CD8-positive, alpha-beta memory T cell (primary cell): ENCODE measurements around the gene PIGV. TPM values are rescaled to one million over a fixed set of nuclear protein-coding genes. Genes with fewer than 3 reads are reported as not detected.
"Not testable (repeated sequence)": the region's sequence is repeated elsewhere in the genome, so short reads cannot be mapped to it uniquely, and the experiment has no call there.

Source experiments
- CTCF ChIA-PET: fragments of 350-600 bp; sonication (Branson Sonifier 250); formaldehyde crosslinking; loops from one replicate; lab custom pipeline; 2021; ENCODE audit warnings: antibody characterized with exemption; lab: Charles Lee
- POLR2A ChIA-PET: fragments of 350-600 bp; sonication (Branson Sonifier 250); formaldehyde crosslinking; loops from one replicate; lab custom pipeline; 2021; ENCODE audit warnings: antibody characterized with exemption; lab: Charles Lee
- DNase-seq, 5 donors: peaks; one replicate each; pipeline versions ENCODE4 v3.0.0 to v3.0.0-alpha.2; 2020 to 2022; ENCODE audit warnings: mixed read lengths in 1 of 5
- H3K27ac ChIP-seq: one replicate; pipeline ENCODE4 v1.7.0; 2013; ENCODE audit warnings: low read depth, mild to moderate bottlenecking, low read length, moderate library complexity
- H3K27me3 ChIP-seq: 2 replicates; pipeline ENCODE4 v1.7.0; 2013; ENCODE audit warnings: low read length, mild to moderate bottlenecking; ENCODE audit not compliant: insufficient read depth, poor library complexity, severe bottlenecking
- H3K36me3 ChIP-seq: 2 replicates; pipeline ENCODE4 v1.7.0; 2013; ENCODE audit warnings: mild to moderate bottlenecking, low read length, moderate library complexity; ENCODE audit not compliant: insufficient read depth
- H3K4me1 ChIP-seq: 2 replicates; pipeline ENCODE4 v1.7.0; 2013; ENCODE audit warnings: mild to moderate bottlenecking, low read length, moderate library complexity; ENCODE audit not compliant: insufficient read depth
- H3K4me3 ChIP-seq: 2 replicates; pipeline ENCODE4 v1.7.0; 2013; ENCODE audit warnings: mild to moderate bottlenecking, low read length
- H3K9me3 ChIP-seq: 2 replicates; pipeline ENCODE4 v1.7.0; 2013; ENCODE audit warnings: mild to moderate bottlenecking, low read length
- H3K27ac Mint-ChIP-seq, 8 donors: one replicate each; pipeline ENCODE4 v1.8.0; 2020 to 2021; ENCODE audit warnings: mixed read lengths in 8 of 8, mild to moderate bottlenecking in 6 of 8, inconsistent platforms in 3 of 8, moderate library complexity in 3 of 8
- H3K27me3 Mint-ChIP-seq, 2 donors: one replicate each; pipeline ENCODE4 v1.8.0; 2020 to 2021; ENCODE audit warnings: mixed read lengths in 2 of 2, mild to moderate bottlenecking in 1 of 2, moderate library complexity in 1 of 2
- H3K36me3 Mint-ChIP-seq, 3 donors: one replicate each; pipeline ENCODE4 v1.8.0; 2020 to 2021; ENCODE audit warnings: mixed read lengths in 3 of 3, inconsistent platforms in 1 of 3, mild to moderate bottlenecking in 1 of 3
- H3K4me1 Mint-ChIP-seq, 3 donors: one replicate each; pipeline ENCODE4 v1.8.0; 2020 to 2021; ENCODE audit warnings: mixed read lengths in 3 of 3, inconsistent platforms in 1 of 3, mild to moderate bottlenecking in 1 of 3
- H3K4me3 Mint-ChIP-seq, 7 donors: one replicate each; pipeline ENCODE4 v1.8.0; 2020 to 2021; ENCODE audit warnings: mixed read lengths in 7 of 7, mild to moderate bottlenecking in 6 of 7, moderate library complexity in 4 of 7, inconsistent platforms in 2 of 7
- H3K9me3 Mint-ChIP-seq, 5 donors: one replicate each; pipeline ENCODE4 v1.8.0; 2020 to 2022; ENCODE audit warnings: mixed read lengths in 5 of 5, mild to moderate bottlenecking in 3 of 5, moderate library complexity in 2 of 5, inconsistent platforms in 1 of 5
- polyA plus RNA-seq: library from polyadenylated mRNA; unstranded; fragments of 300-500 nt; fragmentation: Illumina TruSeq; gene quantifications from one replicate; pipeline ENCODE4 v1.2.3, GENCODE V29; 2021
- total RNA-seq, 2 experiments: library from RNA; stranded (reverse); gene quantifications; one replicate each; pipeline ENCODE4 v1.2.3, GENCODE V29; 2021

Gene PIGV
- total and polyA plus RNA-seq, 3 experiments from 2014 or later: 19.1 to 24.9 (median 23.6) TPM

- POLR2A ChIA-PET: interaction anchor here (0.6 kb wide), 1 partner anchor 10 kb away, joined by 3 read pairs; no protein-coding TSS in a partner anchor
- Mint-ChIP-seq H3K27ac (peak overlapping the region in 4 of 8 donors; percentile 19 to 58 (median 38)), H3K36me3 (peaks cover 5 to 73% (median 8%) of the 10 kb centered on the region in 3 donors), H3K4me3 (no peak overlapping the region), H3K4me1 (peaks cover 0 to 15% (median 5%) of the 10 kb centered on the region in 3 donors), H3K27me3 (no peaks in the 10 kb centered on the region), H3K9me3 (no peaks in the 10 kb centered on the region)
- H3K27ac ChIP-seq: no peak overlapping the region
- CTCF ChIA-PET: interaction anchor here (2.2 kb wide), 1 partner anchor 11 kb away, joined by 8 read pairs; no protein-coding TSS in a partner anchor
- H3K36me3 ChIP-seq: peaks cover 25% of the 10 kb centered on the region
- no peak overlapping the region for H3K4me3 ChIP-seq
- no peaks in the 10 kb centered on the region for H3K27me3 ChIP-seq
- no peaks in the 10 kb centered on the region for H3K9me3 ChIP-seq
- no peak for DNase-seq
- no peaks in the 10 kb centered on the region for H3K4me1 ChIP-seq
Measured at GRCh38 chr1:26844424-26845196, 56.9 kb downstream of the PIGV start.

- H3K4me1 ChIP-seq, H3K27me3 ChIP-seq, H3K9me3 ChIP-seq, H3K27ac ChIP-seq, DNase-seq, H3K27me3 Mint-ChIP-seq, H3K4me3 ChIP-seq, H3K4me3 Mint-ChIP-seq, POLR2A ChIA-PET, H3K9me3 Mint-ChIP-seq: not testable (repeated sequence)
- CTCF ChIA-PET: interaction anchor here (0.8 kb wide), 1 partner anchor 11 kb away, joined by 3 read pairs; no protein-coding TSS in a partner anchor
- H3K27ac Mint-ChIP-seq: peak overlapping the region in 2 of 8 donors; percentile 29 to 40
- H3K4me1 Mint-ChIP-seq: peaks cover 3 to 12% (median 5%) of the 10 kb centered on the region in 3 donors
- peaks cover 50% of the 10 kb centered on the region for H3K36me3 ChIP-seq
- H3K36me3 Mint-ChIP-seq: peaks cover 9 to 81% (median 29%) of the 10 kb centered on the region in 3 donors
Measured at GRCh38 chr1:26847826-26848225, 60.1 kb downstream of the PIGV start.

Other genes starting within 250 kb of the PIGV start
- gene ARID1A, start 91.9 kb upstream of the PIGV start, total RNA-seq: 10 to 100 TPM; 88.4 to 90.9 TPM
- gene ARID1A, start 91.9 kb upstream of the PIGV start, polyA plus RNA-seq: 31.6 TPM
- 10 to 100 TPM; 61.5 to 66.0 TPM for gene ZDHHC18, start 38.7 kb downstream of the PIGV start, total RNA-seq
- 21.7 TPM for gene ZDHHC18, start 38.7 kb downstream of the PIGV start, polyA plus RNA-seq
- gene SFN, start 75.2 kb downstream of the PIGV start, total RNA-seq: under 1 TPM in 1 of 2 experiments, not detected in 1; 0.37 TPM
- gene SFN, start 75.2 kb downstream of the PIGV start, polyA plus RNA-seq: not detected
- gene GPN2, start 102.3 kb downstream of the PIGV start, total RNA-seq: 10 to 100 TPM; 60.2 to 69.9 TPM
- gene GPN2, start 102.3 kb downstream of the PIGV start, polyA plus RNA-seq: 18.8 TPM
- gene GPATCH3, start 112.5 kb downstream of the PIGV start, total RNA-seq: 10 to 100 TPM; 20.0 to 21.3 TPM
- 15.2 TPM for gene GPATCH3, start 112.5 kb downstream of the PIGV start, polyA plus RNA-seq
- gene NR0B2, start 126.0 kb downstream of the PIGV start, total RNA-seq: not detected
- gene NR0B2, start 126.0 kb downstream of the PIGV start, polyA plus RNA-seq: not detected
- 100 to 1,000 TPM; 167 to 168 TPM for gene NUDC, start 133.8 kb downstream of the PIGV start, total RNA-seq
- gene NUDC, start 133.8 kb downstream of the PIGV start, polyA plus RNA-seq: 122 TPM
- gene KDF1, start 172.5 kb downstream of the PIGV start, total RNA-seq: under 1 TPM; 0.24 to 0.39 TPM
- gene KDF1, start 172.5 kb downstream of the PIGV start, polyA plus RNA-seq: 4.6 TPM
- gene TRNP1, start 205.7 kb downstream of the PIGV start, total RNA-seq: 1 to 10 TPM in 1 of 2 experiments, under 1 TPM in 1; 0.73 to 1.2 TPM
- gene TRNP1, start 205.7 kb downstream of the PIGV start, polyA plus RNA-seq: not detected
- not detected for gene TENT5B, start 224.9 kb downstream of the PIGV start, total RNA-seq
- gene TENT5B, start 224.9 kb downstream of the PIGV start, polyA plus RNA-seq: not detected